MM.1S (cell line): ENCODE results near the gene FANCL.
"Not testable (repeated sequence)": the region's sequence is repeated elsewhere in the genome, so short reads cannot be mapped to it uniquely, and the experiment has no call there.

ENCODE experiments used
- DNase-seq: peaks from one replicate; pipeline ENCODE4 v3.0.0-alpha.2; 2015
- H2AFZ ChIP-seq: fragments of 300-600 bp; sonication (generic); 2 replicates; pipeline ENCODE4 v1.6.0; 2016; ENCODE audit warnings: antibody characterized with exemption, low read length
- H3F3A ChIP-seq: fragments of 300-600 bp; sonication (generic); 2 replicates; pipeline ENCODE4 v1.6.1; 2016; ENCODE audit warnings: mild to moderate bottlenecking, antibody characterized with exemption, low read length, moderate library complexity, mixed read lengths; ENCODE audit not compliant: insufficient read depth
- H3K27ac ChIP-seq: fragments of 300-600 bp; sonication (generic); 2 replicates; pipeline ENCODE4 v1.5.1; 2016; ENCODE audit warnings: mild to moderate bottlenecking, low read length
- H3K27me3 ChIP-seq: fragments of 300-600 bp; sonication (generic); replicated peaks from 2 replicates; pipeline ENCODE4 v1.6.0; 2016; ENCODE audit warnings: low read length; ENCODE audit not compliant: insufficient read depth
- H3K36me3 ChIP-seq: fragments of 300-600 bp; sonication (generic); replicated peaks from 2 replicates; pipeline ENCODE4 v1.6.1; 2016; ENCODE audit warnings: mild to moderate bottlenecking, low read length, mixed read lengths; ENCODE audit not compliant: insufficient read depth
- H3K4me1 ChIP-seq: fragments of 300-600 bp; sonication (generic); 2 replicates; pipeline ENCODE4 v1.6.1; 2016; ENCODE audit warnings: low read length, mixed read lengths
- H3K4me2 ChIP-seq: fragments of 300-600 bp; sonication (generic); 2 replicates; pipeline ENCODE4 v1.6.0; 2016; ENCODE audit warnings: low read depth, low read length
- H3K4me3 ChIP-seq: fragments of 300-600 bp; sonication (generic); 2 replicates; pipeline ENCODE4 v1.5.1; 2016; ENCODE audit warnings: low read length, mixed read lengths
- H3K79me2 ChIP-seq: fragments of 300-600 bp; sonication (generic); 2 replicates; pipeline ENCODE4 v1.6.1; 2016; ENCODE audit warnings: mixed run types, low read length, mixed read lengths
- H3K9ac ChIP-seq: fragments of 300-600 bp; sonication (generic); 2 replicates; pipeline ENCODE4 v1.6.1; 2016; ENCODE audit warnings: low read length, mixed read lengths
- H3K9me2 ChIP-seq: fragments of 300-600 bp; sonication (generic); replicated peaks from 2 replicates; pipeline ENCODE4 v1.6.1; 2016; ENCODE audit warnings: mild to moderate bottlenecking, low read length, mixed read lengths; ENCODE audit not compliant: insufficient read depth
- H3K9me3 ChIP-seq: fragments of 300-600 bp; sonication (generic); replicated peaks from 2 replicates; pipeline ENCODE4 v1.6.1; 2016; ENCODE audit warnings: mild to moderate bottlenecking, low read length, mixed read lengths; ENCODE audit not compliant: insufficient read depth
- H4K20me1 ChIP-seq: fragments of 300-600 bp; sonication (generic); 2 replicates; pipeline ENCODE4 v1.6.1; 2016; ENCODE audit warnings: mild to moderate bottlenecking, low read length, moderate library complexity, mixed read lengths; ENCODE audit not compliant: insufficient read depth
- CTCF ChIP-seq: fragments of 300-600 bp; sonication (generic); IDR thresholded peaks from 2 replicates; pipeline ENCODE4 v1.5.1; 2016; ENCODE audit warnings: antibody characterized with exemption, low read length, mixed read lengths
- EZH2 ChIP-seq: fragments of 300-600 bp; sonication (generic); optimal IDR thresholded peaks from 2 replicates; pipeline ENCODE3; 2017; ENCODE audit warnings: low read depth, mild to moderate bottlenecking, antibody characterized with exemption, low read length, mixed read lengths
- EZH2phosphoT487 ChIP-seq: fragments of 300-600 bp; sonication (generic); IDR thresholded peaks from 2 replicates; pipeline ENCODE4 v1.6.1; 2018; ENCODE audit warnings: antibody characterized with exemption, low read length

FANCL gene

DNA sequence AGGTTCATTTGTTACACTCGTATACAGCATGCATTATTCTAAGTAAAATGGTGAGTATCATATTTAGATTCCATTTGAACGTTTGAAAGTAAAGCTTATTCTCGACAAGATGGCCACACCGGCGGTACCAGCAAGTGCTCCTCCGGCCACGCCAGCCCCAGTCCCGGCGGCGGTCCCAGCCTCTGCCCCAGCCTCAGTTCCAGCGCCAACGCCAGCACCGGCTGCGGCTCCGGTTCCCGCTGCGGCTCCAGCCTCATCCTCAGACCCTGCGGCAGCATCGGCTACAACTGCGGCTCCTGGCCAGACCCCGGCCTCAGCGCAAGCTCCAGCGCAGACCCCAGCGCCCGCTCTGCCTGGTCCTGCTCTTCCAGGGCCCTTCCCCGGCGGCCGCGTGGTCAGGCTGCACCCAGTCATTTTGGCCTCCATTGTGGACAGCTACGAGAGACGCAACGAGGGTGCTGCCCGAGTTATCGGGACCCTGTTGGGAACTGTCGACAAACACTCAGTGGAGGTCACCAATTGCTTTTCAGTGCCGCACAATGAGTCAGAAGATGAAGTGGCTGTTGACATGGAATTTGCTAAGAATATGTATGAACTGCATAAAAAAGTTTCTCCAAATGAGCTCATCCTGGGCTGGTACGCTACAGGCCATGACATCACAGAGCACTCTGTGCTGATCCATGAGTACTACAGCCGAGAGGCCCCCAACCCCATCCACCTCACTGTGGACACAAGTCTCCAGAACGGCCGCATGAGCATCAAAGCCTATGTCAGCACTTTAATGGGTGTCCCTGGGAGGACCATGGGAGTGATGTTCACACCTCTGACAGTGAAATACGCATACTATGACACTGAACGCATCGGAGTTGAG, 10.4 kb upstream of the FANCL start:
- H3K4me1 ChIP-seq, H3K79me2 ChIP-seq, H4K20me1 ChIP-seq, H3K4me3 ChIP-seq, H3K36me3 ChIP-seq, H3K9me2 ChIP-seq, H3K9me3 ChIP-seq, H3F3A ChIP-seq, H3K9ac ChIP-seq, DNase-seq, H3K4me2 ChIP-seq, H2AFZ ChIP-seq, H3K27me3 ChIP-seq, H3K27ac ChIP-seq: not testable (repeated sequence)

DNA sequence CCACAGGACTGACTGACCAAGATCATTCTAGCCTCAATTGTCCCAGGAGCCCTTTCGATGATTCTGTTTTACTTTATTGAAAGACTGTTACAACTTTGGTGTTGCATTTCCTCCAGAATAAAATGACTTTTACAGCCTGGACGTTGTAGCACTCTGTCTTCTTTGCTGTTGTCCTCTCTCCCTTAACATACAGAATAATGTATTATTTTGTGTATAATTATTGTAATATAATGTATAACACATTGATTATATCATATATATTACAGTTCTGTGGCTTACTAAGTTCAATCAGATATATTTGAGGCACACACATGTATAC, 380 bp upstream of the FANCL start:
- TF ChIP-seq EZH2 (no peak), CTCF (no peak), EZH2phosphoT487 (no peak)

DNA sequence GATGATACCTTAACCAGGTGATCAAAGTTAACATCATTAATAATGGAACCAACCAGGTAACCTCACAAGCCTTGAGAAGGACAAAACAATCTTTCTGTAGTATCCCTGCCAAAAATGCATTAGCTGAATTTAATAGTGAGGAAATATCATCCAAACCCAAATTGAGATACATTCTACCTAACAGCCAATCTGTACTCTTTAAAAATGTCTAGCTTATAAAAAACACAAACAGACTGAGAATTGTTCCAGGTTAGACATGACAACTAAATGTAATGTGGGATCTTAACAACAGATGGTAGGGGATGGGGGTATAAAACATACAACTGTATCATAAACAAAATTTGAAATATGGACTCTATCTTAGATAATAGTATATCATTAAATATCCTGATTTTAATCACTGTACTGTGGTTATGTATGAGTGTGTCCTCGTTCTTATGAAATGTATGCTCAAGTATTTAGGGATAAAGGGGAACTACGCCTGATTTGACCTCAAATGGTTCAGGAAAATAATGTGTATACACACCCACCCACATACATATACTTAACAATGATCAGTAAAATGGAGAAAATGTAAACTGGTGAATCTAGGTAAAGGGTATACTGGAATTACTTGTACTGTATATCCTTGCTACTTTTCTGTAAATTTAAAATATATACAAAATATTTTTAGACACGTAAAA, 1.7 kb downstream of the FANCL start:
- H3K4me3 ChIP-seq, result no peak overlapping the region
- H3K36me3 ChIP-seq, result no peaks in the 10 kb centered on the region
- H4K20me1 ChIP-seq, result no peaks in the 10 kb centered on the region
- TF ChIP-seq EZH2 (no peak), EZH2phosphoT487 (no peak), CTCF (no peak)
- H3K27ac ChIP-seq, result no peak overlapping the region
- H3K9ac ChIP-seq, result no peak overlapping the region
- DNase-seq, result no peak
- H3K79me2 ChIP-seq, result peaks cover 65% of the 10 kb centered on the region
- H3K9me3 ChIP-seq, result no peaks in the 10 kb centered on the region
- H3K9me2 ChIP-seq, result no peaks in the 10 kb centered on the region
- H2AFZ ChIP-seq, result no peak overlapping the region
- peaks cover 4% of the 10 kb centered on the region; the same call in 1 of the 2 replicates for H3K4me1 ChIP-seq
- H3K4me2 ChIP-seq, result peak overlapping the region; percentile 14; the same call in 1 of the 2 replicates
- no peaks in the 10 kb centered on the region for H3K27me3 ChIP-seq
- H3F3A ChIP-seq, result 0 out of 2 replicates have a peak, but pooled peaks cover 3% of the 10 kb centered on the region

More for the DNA sequence above, 380 bp upstream of the FANCL start:
- H3K9me2 ChIP-seq, result no peaks in the 10 kb centered on the region
- peak overlapping the region; percentile 83; the same call in 1 of the 2 replicates for H3K27ac ChIP-seq
- H3K9ac ChIP-seq, result peak overlapping the region; percentile 89
- H3K79me2 ChIP-seq, result peaks cover 44% of the 10 kb centered on the region
- peak overlapping the region; percentile 94 for H3K4me2 ChIP-seq
- H2AFZ ChIP-seq, result peak overlapping the region; percentile 97
- no peak for DNase-seq
- no peaks in the 10 kb centered on the region for H4K20me1 ChIP-seq
- peaks cover 4% of the 10 kb centered on the region; the same call in 1 of the 2 replicates for H3K4me1 ChIP-seq
- no peaks in the 10 kb centered on the region for H3K36me3 ChIP-seq
- 0 out of 2 replicates have a peak, but pooled peaks cover 3% of the 10 kb centered on the region for H3F3A ChIP-seq
- no peaks in the 10 kb centered on the region for H3K9me3 ChIP-seq
- H3K27me3 ChIP-seq, result no peaks in the 10 kb centered on the region
- peak overlapping the region; percentile 96 for H3K4me3 ChIP-seq
